Esophagus muscularis mucosa (tissue), 4 donors: ENCODE data around the gene ST8SIA2. TPM values are rescaled to one million over a fixed set of nuclear protein-coding genes. Genes with fewer than 3 reads are reported as not detected.

Experiments used
- DNase-seq: peaks from one replicate; pipeline ENCODE4 v3.0.0-alpha.2; 2017; ENCODE audit errors: extremely low spot score
- H3K27ac ChIP-seq, 4 donors: fragments of 200-600 bp; sonication (generic); replicated peaks in 1 of 4; 1 replicate in 3 of 4; 2 replicates in 1 of 4; pipeline ENCODE4 v1.5.1; 2016 to 2019; ENCODE audit warnings: mild to moderate bottlenecking in 1 of 4
- H3K27me3 ChIP-seq, 4 donors: fragments of 200-600 bp; sonication (generic); one replicate each; pipeline versions ENCODE4 v1.5.1 to v1.6.0; 2016 to 2019
- H3K36me3 ChIP-seq, 4 donors: fragments of 200-600 bp; sonication (generic); one replicate each; pipeline ENCODE4 v1.5.1; 2016 to 2019
- H3K4me1 ChIP-seq, 4 donors: fragments of 200-600 bp; sonication (generic); one replicate each; pipeline ENCODE4 v1.5.1; 2016 to 2019
- H3K4me3 ChIP-seq, 4 donors: fragments of 200-600 bp; sonication (generic); 1 replicate in 2 of 4; 2 replicates in 2 of 4; pipeline ENCODE4 v1.5.1; 2016 to 2019; ENCODE audit warnings: mild to moderate bottlenecking in 4 of 4, moderate library complexity in 1 of 4
- H3K9me3 ChIP-seq, 4 donors: fragments of 200-600 bp; sonication (generic); 1 replicate in 3 of 4; 2 replicates in 1 of 4; pipeline ENCODE4 v1.5.1; 2016 to 2019
- EP300 ChIP-seq: sonication (generic); formaldehyde crosslinking; IDR thresholded peaks from one replicate; pipeline ENCODE4 v1.6.1; 2017; ENCODE audit warnings: antibody characterized with exemption
- POLR2A ChIP-seq: fragments of 450-650 bp; IDR thresholded peaks from one replicate; pipeline ENCODE4 v1.6.1; 2017; ENCODE audit warnings: antibody characterized with exemption, moderate library complexity, mild to moderate bottlenecking, low read depth
- POLR2AphosphoS5 ChIP-seq, 2 donors: sonication (generic); formaldehyde crosslinking; IDR thresholded peaks; one replicate each; pipeline ENCODE4 v1.6.1; 2017; ENCODE audit warnings: antibody characterized with exemption in 2 of 2
- WGBS: methylation state at CpG from one replicate; pipeline ENCODE4 v1.1.5; 2018; 5-methylcytosine and 5-hydroxymethylcytosine counted together
- intact Hi-C: fragments of 100-400 bp; cut with DNase I; formaldehyde crosslinking; loops from one replicate; pipeline ENCODE4 v1.15.1; 2023
- total RNA-seq, 4 donors: library from RNA; depleted of rRNA; stranded (reverse); fragments of >200 nt; gene quantifications; one replicate each; pipeline versions ENCODE4 v1.1.0 to v1.2.1, GENCODE V29; 2016
- TF ChIP-seq, protein P1 (sequence below), 3 experiments: fragments of 200-600 bp in 2 of 3; fragments of 450-650 bp in 1 of 3; sonication (generic) in 2 of 3; IDR thresholded peaks; one replicate each; pipeline ENCODE4 v1.5.1; 2017 to 2019; ENCODE audit warnings: antibody characterized with exemption in 3 of 3, mild to moderate bottlenecking in 2 of 3, moderate library complexity in 1 of 3

Gene ST8SIA2
- total RNA-seq, 4 donors from 2014 or later: 0.13 to 0.57 (median 0.50) TPM; not detected in 1

DNA sequence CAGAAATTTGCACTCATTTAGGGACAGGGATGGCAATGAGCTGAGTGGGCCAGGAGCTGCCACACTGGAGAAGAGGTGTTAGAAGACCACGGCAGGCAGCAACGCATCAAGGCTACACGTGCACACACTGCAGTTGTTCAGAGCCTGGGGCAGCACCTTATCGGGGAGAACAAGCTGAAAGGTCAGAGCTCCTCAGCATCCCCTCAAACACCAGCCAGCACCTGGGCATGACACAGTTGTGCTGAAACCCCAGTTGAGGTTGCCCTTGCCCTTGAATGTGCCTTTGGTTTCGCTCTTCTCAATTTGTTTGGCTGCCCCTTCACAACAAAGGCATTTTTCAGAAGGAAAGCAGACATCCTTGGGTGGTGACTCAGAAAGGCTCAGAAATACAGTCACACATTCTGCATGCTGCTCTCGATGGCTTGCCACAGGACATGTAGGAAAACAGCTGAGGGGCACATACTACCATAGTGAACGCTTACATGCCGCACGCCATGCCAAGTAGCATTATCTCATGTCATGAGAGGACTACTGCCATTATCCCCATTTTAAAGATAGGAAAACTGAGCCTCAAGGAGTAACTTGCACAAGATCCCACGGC lies 57.6 kb downstream of the ST8SIA2 start:
- Histone ChIP-seq H3K4me1 (no peaks in the 10 kb centered on the region), H3K27me3 (no peaks in the 10 kb centered on the region), H3K9me3 (no peaks in the 10 kb centered on the region), H3K27ac (no peak overlapping the region), H3K36me3 (no peaks in the 10 kb centered on the region), H3K4me3 (no peak overlapping the region)
- WGBS: 96% methylated on average over 10 of the region's 10 CpGs
- no peak for DNase-seq
- intact Hi-C loops: no loop called here
- TF ChIP-seq EP300 (no peak), POLR2AphosphoS5 (IDR thresholded peaks at IDR 0.05) (no peak), POLR2A (no peak)
- TF ChIP-seq, protein P1, sequence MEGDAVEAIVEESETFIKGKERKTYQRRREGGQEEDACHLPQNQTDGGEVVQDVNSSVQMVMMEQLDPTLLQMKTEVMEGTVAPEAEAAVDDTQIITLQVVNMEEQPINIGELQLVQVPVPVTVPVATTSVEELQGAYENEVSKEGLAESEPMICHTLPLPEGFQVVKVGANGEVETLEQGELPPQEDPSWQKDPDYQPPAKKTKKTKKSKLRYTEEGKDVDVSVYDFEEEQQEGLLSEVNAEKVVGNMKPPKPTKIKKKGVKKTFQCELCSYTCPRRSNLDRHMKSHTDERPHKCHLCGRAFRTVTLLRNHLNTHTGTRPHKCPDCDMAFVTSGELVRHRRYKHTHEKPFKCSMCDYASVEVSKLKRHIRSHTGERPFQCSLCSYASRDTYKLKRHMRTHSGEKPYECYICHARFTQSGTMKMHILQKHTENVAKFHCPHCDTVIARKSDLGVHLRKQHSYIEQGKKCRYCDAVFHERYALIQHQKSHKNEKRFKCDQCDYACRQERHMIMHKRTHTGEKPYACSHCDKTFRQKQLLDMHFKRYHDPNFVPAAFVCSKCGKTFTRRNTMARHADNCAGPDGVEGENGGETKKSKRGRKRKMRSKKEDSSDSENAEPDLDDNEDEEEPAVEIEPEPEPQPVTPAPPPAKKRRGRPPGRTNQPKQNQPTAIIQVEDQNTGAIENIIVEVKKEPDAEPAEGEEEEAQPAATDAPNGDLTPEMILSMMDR (IDR thresholded peaks at IDR 0.05): no peak

- Histone ChIP-seq H3K36me3 (no peaks in the 10 kb centered on the region), H3K27me3 (no peaks in the 10 kb centered on the region), H3K4me1 (no peaks in the 10 kb centered on the region), H3K27ac (no peak overlapping the region), H3K4me3 (no peak overlapping the region), H3K9me3 (no peaks in the 10 kb centered on the region)
- TF ChIP-seq POLR2A (no peak), POLR2AphosphoS5 (IDR thresholded peaks at IDR 0.05) (no peak), EP300 (no peak)
- no peak for DNase-seq
- intact Hi-C loops: no loop called here
- 93% methylated on average over 3 of the region's 3 CpGs for WGBS
Observed at GRCh38 chr15:92452143-92452542, 58.5 kb downstream of the ST8SIA2 start.

GRCh38 chr15:92453607-92454006 lies 59.9 kb downstream of the ST8SIA2 start:
- DNase-seq: no peak
- H3K4me3 ChIP-seq: no peak overlapping the region
- 60% methylated on average over 3 of the region's 3 CpGs for WGBS
- no peaks in the 10 kb centered on the region for H3K36me3 ChIP-seq
- intact Hi-C loops: no loop called here
- TF ChIP-seq, protein P1 (IDR thresholded peaks at IDR 0.05): no peak
- TF ChIP-seq POLR2A: no peak
- no peak for TF ChIP-seq POLR2AphosphoS5 (IDR thresholded peaks at IDR 0.05)
- no peak for TF ChIP-seq EP300
- H3K9me3 ChIP-seq: no peaks in the 10 kb centered on the region
- no peak overlapping the region for H3K27ac ChIP-seq
- no peaks in the 10 kb centered on the region for H3K4me1 ChIP-seq
- H3K27me3 ChIP-seq: no peaks in the 10 kb centered on the region

DNA sequence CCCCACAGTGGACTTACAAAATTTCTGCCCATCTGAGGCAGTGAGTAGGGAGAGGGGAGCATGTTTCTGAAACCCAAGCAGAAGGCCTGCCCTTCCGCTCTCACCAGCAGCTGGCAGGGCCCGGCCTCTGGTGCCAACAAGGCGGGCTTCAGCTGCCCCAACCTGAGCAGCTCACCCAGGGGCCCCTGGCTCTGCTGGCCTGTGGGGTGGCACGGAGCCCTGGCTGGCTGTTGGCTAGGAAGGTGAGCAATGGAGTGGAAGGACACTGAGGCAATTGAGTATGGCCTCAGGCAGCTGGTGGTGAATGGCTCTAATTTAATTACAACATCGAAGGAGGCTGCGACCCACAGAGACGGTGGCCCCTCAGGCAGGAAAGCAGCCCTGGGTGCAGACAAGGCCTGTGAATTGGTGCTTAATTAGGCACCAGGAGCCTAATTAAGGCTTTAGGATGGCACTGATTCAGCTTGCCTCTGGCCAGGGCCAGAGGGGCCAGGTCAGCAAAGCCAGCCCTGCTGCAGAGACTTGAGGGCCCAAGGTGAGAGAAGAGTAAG lies 60.9 kb downstream of the ST8SIA2 start:
- no peak overlapping the region for H3K4me3 ChIP-seq
- H3K4me1 ChIP-seq: no peaks in the 10 kb centered on the region
- H3K27ac ChIP-seq: no peak overlapping the region
- DNase-seq: no peak
- intact Hi-C loops: no loop called here
- WGBS: 88% methylated on average over 7 of the region's 7 CpGs
- H3K36me3 ChIP-seq: no peaks in the 10 kb centered on the region
- TF ChIP-seq POLR2A (no peak), EP300 (no peak), POLR2AphosphoS5 (IDR thresholded peaks at IDR 0.05) (no peak)
- TF ChIP-seq, protein P1 (IDR thresholded peaks at IDR 0.05): no peak
- H3K9me3 ChIP-seq: no peaks in the 10 kb centered on the region
- H3K27me3 ChIP-seq: no peaks in the 10 kb centered on the region

GRCh38 chr15:92455271-92455670 lies 61.6 kb downstream of the ST8SIA2 start:
- Histone ChIP-seq H3K4me1 (no peaks in the 10 kb centered on the region), H3K9me3 (no peaks in the 10 kb centered on the region)
- 90% methylated on average over 7 of the region's 7 CpGs for WGBS

More at GRCh38 chr15:92455271-92455670, 61.6 kb downstream of the ST8SIA2 start:
- H3K27ac ChIP-seq: no peak overlapping the region
- DNase-seq: no peak
- intact Hi-C loops: no loop called here
- no peaks in the 10 kb centered on the region for H3K36me3 ChIP-seq
- no peak overlapping the region for H3K4me3 ChIP-seq
- TF ChIP-seq POLR2A (no peak), EP300 (no peak), POLR2AphosphoS5 (IDR thresholded peaks at IDR 0.05) (no peak)
- TF ChIP-seq, protein P1 (IDR thresholded peaks at IDR 0.05): no peak
- H3K27me3 ChIP-seq: no peaks in the 10 kb centered on the region
